DOHH2 (cell line): ENCODE results near the gene SLC33A1.

Source experiments
- CTCF ChIP-seq: fragments of 200-600 bp; sonication (generic); IDR thresholded peaks from one replicate; pipeline ENCODE4 v1.5.1; 2014; ENCODE audit warnings: antibody characterized with exemption, mild to moderate bottlenecking, low read depth, low read length; ENCODE audit not compliant: poor library complexity, severe bottlenecking
- EZH2phosphoT487 ChIP-seq: fragments of 200-600 bp; sonication (generic); IDR thresholded peaks from 2 replicates; pipeline ENCODE4 v1.6.1; 2017; ENCODE audit warnings: borderline replicate concordance, mild to moderate bottlenecking, antibody characterized with exemption, low read length, moderate library complexity, mixed read lengths

GRCh38 chr3:155880286-155880685 lies 26.1 kb upstream of the SLC33A1 start:
- TF ChIP-seq CTCF (no peak), EZH2phosphoT487 (no peak)
